Progenitor cell of endocrine pancreas (in vitro differentiated cells): ENCODE results near the gene NFS1. TPM values are rescaled to one million over a fixed set of nuclear protein-coding genes. Genes with fewer than 3 reads are reported as not detected.

Experiments
- DNase-seq: peaks from one replicate; pipeline ENCODE4 v3.0.0; 2021; ENCODE audit warnings: low spot score; ENCODE audit not compliant: unreplicated experiment
- H3K27ac Mint-ChIP-seq: 2 replicates; pipeline ENCODE4 v1.8.0; 2021; ENCODE audit warnings: mild to moderate bottlenecking, moderate library complexity, mixed read lengths
- H3K27me3 Mint-ChIP-seq: 2 replicates; pipeline ENCODE4 v1.8.0; 2021; ENCODE audit warnings: mixed read lengths
- H3K36me3 Mint-ChIP-seq: 2 replicates; pipeline ENCODE4 v1.8.0; 2022; ENCODE audit warnings: mixed read lengths; ENCODE audit not compliant: insufficient read depth
- H3K4me1 Mint-ChIP-seq: 2 replicates; pipeline ENCODE4 v1.8.0; 2021; ENCODE audit warnings: low read depth, mixed read lengths
- H3K4me3 Mint-ChIP-seq: 2 replicates; pipeline ENCODE4 v1.8.0; 2021; ENCODE audit warnings: low read depth, mild to moderate bottlenecking, moderate library complexity, mixed read lengths
- H3K9me3 Mint-ChIP-seq: 2 replicates; pipeline ENCODE4 v1.8.0; 2021; ENCODE audit warnings: low read depth, mixed read lengths
- CTCF ChIP-seq: fragments of 200-600 bp; sonication (generic); IDR thresholded peaks from one replicate; pipeline ENCODE4 v1.5.0; 2021; ENCODE audit warnings: antibody characterized with exemption, mild to moderate bottlenecking; ENCODE audit not compliant: unreplicated experiment
- total RNA-seq: library from RNA; stranded (reverse); gene quantifications from 2 replicates; pipeline ENCODE4 v1.2.1, GENCODE V29; 2021

Gene NFS1
- total RNA-seq, 1 donor from 2014 or later: 13.7 TPM

DNA sequence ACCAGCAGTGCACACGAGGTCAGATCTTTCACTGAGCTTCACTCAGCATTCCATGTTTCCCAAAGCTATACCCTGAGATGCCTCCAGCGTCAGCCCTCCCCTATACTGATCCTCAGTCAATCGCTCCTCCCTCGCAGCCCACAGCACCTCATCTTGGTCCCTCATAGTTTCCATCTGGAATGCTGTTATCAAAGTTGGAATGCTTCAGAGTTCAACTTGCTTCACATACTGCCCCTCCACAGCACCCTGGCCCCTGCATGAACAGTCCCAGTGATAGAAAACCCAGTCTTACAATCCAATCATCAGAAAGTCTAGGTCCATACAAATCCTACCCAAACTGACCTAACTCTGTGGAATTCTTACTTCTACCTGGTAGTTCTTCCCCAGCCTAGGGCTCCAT lies 63.5 kb downstream of the NFS1 start:
- peak overlapping the region; percentile 51 for H3K27ac Mint-ChIP-seq
- H3K9me3 Mint-ChIP-seq: no peaks in the 10 kb centered on the region
- peaks cover 13% of the 10 kb centered on the region for H3K4me1 Mint-ChIP-seq
- no peak overlapping the region for H3K4me3 Mint-ChIP-seq
- no peak for DNase-seq
- TF ChIP-seq CTCF: no peak
- peaks cover 3% of the 10 kb centered on the region for H3K36me3 Mint-ChIP-seq
- H3K27me3 Mint-ChIP-seq: no peaks in the 10 kb centered on the region

GRCh38 chr20:35632539-35633115 lies 66.5 kb downstream of the NFS1 start:
- H3K36me3 Mint-ChIP-seq: peaks cover 12% of the 10 kb centered on the region
- H3K4me1 Mint-ChIP-seq: peaks cover 13% of the 10 kb centered on the region
- DNase-seq: no peak
- no peak overlapping the region for H3K4me3 Mint-ChIP-seq
- TF ChIP-seq CTCF: no peak
- H3K27ac Mint-ChIP-seq: peak overlapping the region; percentile 44
- H3K27me3 Mint-ChIP-seq: no peaks in the 10 kb centered on the region
- no peaks in the 10 kb centered on the region for H3K9me3 Mint-ChIP-seq

- peaks cover 22% of the 10 kb centered on the region for H3K36me3 Mint-ChIP-seq
- H3K4me1 Mint-ChIP-seq: peaks cover 4% of the 10 kb centered on the region
- no peak overlapping the region for H3K4me3 Mint-ChIP-seq
- H3K27me3 Mint-ChIP-seq: no peaks in the 10 kb centered on the region
- H3K27ac Mint-ChIP-seq: no peak overlapping the region
- no peaks in the 10 kb centered on the region for H3K9me3 Mint-ChIP-seq
- no peak for TF ChIP-seq CTCF
- DNase-seq: no peak
Measured at GRCh38 chr20:35630636-35631035, 68.5 kb downstream of the NFS1 start.

DNA sequence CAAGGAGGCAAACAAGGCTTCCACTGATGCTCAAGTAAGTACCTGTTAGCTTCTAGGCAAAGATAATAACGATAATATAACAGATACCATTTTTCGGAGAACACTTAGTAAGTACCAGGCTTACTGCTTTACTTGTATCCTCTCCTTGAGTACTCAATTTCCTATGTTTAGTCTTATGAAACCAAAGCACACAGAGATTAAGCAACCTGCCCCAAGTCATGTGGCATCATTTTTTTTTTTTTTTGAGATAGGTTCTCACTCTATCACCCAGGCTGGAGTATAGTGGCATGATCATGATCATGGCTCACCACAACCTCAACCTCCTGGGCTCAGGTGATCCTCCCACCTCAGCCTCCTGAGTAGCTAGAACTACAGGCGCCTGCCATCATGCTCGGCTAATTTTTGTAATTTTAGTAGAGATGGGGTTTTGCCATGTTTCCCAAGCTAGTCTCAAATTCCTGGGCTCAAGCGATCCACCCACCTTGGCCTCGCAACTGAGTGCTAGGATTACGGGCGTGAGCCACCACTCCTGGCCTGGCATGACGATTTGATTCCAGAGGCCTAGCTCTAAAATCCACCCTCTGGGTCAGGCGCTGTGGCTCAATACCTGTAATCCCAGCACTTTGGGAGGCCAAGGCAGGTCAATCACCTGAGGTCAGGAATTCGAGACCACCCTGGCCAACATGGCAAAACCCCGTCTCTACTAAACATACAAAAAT lies 69.6 kb downstream of the NFS1 start:
- H3K36me3 Mint-ChIP-seq: peaks cover 25% of the 10 kb centered on the region
- no peak for TF ChIP-seq CTCF
- H3K27ac Mint-ChIP-seq: peak overlapping the region; percentile 69
- no peaks in the 10 kb centered on the region for H3K4me1 Mint-ChIP-seq
- no peaks in the 10 kb centered on the region for H3K9me3 Mint-ChIP-seq
- no peaks in the 10 kb centered on the region for H3K27me3 Mint-ChIP-seq
- DNase-seq: no peak
- H3K4me3 Mint-ChIP-seq: no peak overlapping the region

- Mint-ChIP-seq H3K4me3 (no peak overlapping the region), H3K9me3 (no peaks in the 10 kb centered on the region), H3K36me3 (peaks cover 24% of the 10 kb centered on the region), H3K27ac (no peak overlapping the region), H3K4me1 (no peaks in the 10 kb centered on the region), H3K27me3 (no peaks in the 10 kb centered on the region)
- TF ChIP-seq CTCF: no peak
- no peak for DNase-seq
Measured at GRCh38 chr20:35627121-35627520, 72.0 kb downstream of the NFS1 start.
